ENCODE measurements around the gene SLC6A1.
"Not testable (repeated sequence)": the region's sequence is repeated elsewhere in the genome, so short reads cannot be mapped to it uniquely, and the experiment has no call there.

The SLC6A1 gene

DNA sequence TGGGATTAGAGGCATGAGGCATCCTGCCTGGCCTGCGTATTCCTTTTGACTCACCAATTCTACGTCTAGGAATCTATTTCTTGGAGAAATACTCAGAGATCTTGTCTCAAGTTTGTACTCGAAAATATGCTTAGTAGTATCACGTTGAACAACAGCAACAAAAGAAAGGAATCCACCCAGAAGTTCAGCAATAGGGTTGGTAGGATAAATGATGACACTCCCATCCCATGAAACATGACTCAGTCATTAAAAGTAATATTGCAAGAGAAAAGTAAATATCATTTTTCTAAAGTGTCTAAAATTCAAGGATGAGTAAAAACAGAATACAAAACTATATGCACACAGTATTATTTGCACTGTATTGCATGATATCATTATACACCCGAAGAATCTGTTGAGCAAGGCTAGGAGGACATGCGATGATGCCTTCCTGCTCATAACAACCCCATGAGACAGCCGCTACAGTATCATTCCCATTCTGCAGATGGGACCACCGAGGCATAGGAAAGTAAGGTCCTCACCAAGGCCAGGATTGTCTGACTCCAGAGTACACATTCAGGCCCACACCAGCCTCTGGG is 61.5 kb downstream of the SLC6A1 start:
- Mint-ChIP-seq H3K4me1 (no peaks in the 10 kb centered on the region), H3K36me3 (no peaks in the 10 kb centered on the region), H3K9me3 (no peaks in the 10 kb centered on the region), H3K27ac (no peak overlapping the region), H3K4me3 (no peak overlapping the region)
- no peak for DNase-seq (ENCODE audit: low spot score in 2 of 2)
- ATAC-seq, result no peak

DNA sequence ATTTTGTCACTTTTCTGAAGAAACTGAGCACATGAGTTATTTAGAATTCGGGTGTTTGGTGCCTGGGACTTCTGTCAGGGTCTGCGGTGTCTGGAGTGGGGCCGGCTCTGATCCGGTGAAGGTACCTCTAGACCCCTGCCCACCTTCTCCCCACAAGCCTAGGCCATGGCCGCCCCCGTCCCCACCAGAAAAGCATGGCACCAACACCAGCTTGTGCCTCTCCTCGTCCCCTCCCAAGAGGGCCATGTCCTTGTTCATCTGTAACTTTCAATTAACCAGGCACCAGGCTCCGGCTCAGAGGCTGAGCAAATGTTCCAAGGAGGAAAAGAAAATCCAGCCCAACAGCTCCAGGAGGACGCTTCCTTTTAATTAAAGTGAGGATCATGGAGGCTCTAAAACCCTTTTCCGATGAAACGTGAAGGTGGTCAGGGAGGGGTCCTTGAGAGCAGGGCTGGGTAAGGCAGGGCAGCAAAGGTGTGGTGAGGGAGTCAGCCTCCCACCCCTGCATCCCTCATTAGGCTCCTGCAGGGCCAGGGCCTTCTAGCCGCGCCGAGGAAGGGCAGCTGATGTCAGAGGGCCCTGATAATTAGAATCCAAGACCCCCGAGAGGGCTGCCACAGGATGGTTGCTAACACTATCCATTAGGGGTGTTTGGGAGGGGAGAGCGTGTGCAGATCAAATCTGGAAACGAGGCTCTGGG is 62.3 kb downstream of the SLC6A1 start:
- Mint-ChIP-seq H3K27ac (no peak overlapping the region), H3K4me3 (no peak overlapping the region), H3K36me3 (no peaks in the 10 kb centered on the region), H3K4me1 (no peaks in the 10 kb centered on the region), H3K9me3 (no peaks in the 10 kb centered on the region)
- ATAC-seq (no peak), DNase-seq (ENCODE audit: low spot score in 2 of 2) (no peak)

DNA sequence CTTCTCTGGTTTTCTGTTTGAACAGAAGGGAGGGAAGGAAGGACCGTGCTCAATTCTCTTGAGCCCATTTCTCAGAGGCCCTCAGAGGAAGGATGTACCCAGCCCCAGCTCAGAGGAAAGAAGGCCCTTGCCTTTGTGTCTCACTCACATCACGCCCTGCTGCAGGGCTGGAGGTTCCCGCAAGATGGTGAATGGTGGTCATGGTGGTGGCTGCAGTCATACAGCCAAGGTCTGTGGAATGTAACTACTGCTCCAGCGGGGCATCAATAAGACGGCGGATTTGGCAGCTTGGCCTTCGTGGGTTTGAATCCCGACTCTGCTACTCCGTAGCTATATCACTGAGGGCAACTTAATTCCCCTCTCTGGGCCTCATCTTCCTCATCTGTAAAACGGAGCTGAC is 62.9 kb downstream of the SLC6A1 start:
- ATAC-seq, result no peak
- Mint-ChIP-seq H3K4me3 (no peak overlapping the region), H3K27ac (no peak overlapping the region), H3K36me3 (no peaks in the 10 kb centered on the region), H3K4me1 (peaks cover 5% of the 10 kb centered on the region), H3K9me3 (no peaks in the 10 kb centered on the region)
- no peak for DNase-seq (ENCODE audit: low spot score in 2 of 2)

DNA sequence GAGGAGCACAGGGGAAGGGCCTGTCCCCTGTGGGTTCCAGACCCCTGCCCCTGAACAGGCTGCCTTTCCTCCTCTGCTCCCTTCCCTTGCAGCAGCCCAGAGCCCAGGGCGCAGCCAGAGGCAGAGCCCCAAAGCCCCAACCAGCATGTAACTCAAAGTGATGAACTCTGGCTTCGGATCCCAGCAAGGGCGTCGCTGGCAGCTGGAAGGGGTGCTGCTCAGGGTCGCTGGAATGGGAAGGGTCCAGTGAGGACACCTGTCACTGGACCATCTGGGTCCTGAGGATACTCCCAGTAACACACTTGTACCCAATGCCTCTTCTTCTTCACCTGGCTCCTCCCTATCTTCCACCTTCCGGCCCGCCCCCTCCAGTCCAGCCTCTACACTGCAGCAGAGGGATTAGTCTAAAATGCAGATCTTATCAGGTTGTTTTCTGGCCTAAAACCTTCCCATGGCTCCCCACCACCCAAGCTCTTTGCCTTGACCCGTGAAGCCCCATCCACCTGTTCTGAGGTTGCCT is 64.0 kb downstream of the SLC6A1 start:
- DNase-seq (ENCODE audit: low spot score in 2 of 2) (no peak), ATAC-seq (no peak)
- Mint-ChIP-seq H3K4me3 (no peak overlapping the region), H3K4me1 (peaks cover 5% of the 10 kb centered on the region), H3K9me3 (no peaks in the 10 kb centered on the region), H3K36me3 (no peaks in the 10 kb centered on the region), H3K27ac (no peak overlapping the region)

DNA sequence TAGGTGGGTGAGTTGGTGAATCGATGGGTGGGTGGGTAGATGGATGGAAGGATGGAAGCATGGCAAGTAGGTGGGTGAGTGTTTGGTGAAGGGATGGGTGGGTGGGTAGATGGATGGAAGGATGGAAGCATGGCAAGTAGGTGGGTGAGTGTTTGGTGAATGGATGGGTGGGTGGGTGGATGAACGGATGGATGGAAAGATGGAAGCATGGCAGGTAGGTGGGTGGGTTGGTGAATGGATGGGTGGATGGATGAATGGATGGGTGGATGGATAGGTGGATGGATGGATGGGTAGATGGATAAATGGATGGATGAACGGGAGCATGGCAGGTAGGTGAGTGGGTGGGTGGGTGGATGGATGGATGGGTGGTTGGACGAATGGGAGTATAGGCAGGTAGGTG is 65.1 kb downstream of the SLC6A1 start:
- Mint-ChIP-seq H3K4me3 (no peak overlapping the region), H3K4me1 (peaks cover 5% of the 10 kb centered on the region), H3K36me3 (no peaks in the 10 kb centered on the region), H3K9me3 (no peaks in the 10 kb centered on the region), H3K27ac (no peak overlapping the region)
- ATAC-seq (no peak), DNase-seq (ENCODE audit: low spot score in 2 of 2) (no peak)

DNA sequence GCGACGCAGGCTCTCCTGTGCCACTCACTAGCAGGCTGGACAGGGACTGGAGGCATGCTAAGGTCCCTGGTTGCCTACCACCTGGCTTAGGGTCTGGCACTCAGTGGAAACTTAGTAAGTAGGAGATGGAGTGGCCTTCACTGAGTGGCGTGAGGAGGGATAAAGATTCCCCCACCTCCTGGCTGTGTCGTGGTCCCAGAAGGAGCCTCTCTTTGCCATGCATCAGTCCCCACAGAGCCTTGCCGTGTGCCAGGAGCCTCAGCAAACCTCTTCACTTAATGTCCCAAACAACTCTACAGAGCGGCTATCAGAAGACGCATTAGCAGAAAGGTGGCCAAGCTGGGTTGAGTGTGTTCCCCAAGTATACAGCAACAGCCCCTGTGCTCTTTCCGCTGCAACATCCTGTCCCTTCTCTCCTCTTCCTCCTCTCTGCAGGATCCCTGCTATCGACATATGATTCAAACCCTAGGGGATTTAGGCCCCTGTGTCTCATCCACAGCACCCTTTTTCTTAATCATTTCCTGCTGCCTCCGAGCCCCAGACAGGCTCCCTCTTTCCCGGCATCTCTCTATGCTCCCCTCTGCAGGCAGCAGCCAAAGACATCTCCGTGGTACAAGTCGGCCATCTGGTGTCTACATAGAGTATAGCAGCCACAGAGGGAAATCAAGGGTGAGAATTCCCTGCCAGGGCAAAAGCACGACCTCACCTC is 66.7 kb downstream of the SLC6A1 start:
- H3K4me3 Mint-ChIP-seq, result no peak overlapping the region
- no peak overlapping the region for H3K27ac Mint-ChIP-seq
- peaks cover 5% of the 10 kb centered on the region for H3K4me1 Mint-ChIP-seq
- DNase-seq (ENCODE audit: low spot score in 2 of 2) (peak; percentile 11 to 63), ATAC-seq (peak; percentile 64)
- H3K36me3 Mint-ChIP-seq, result no peaks in the 10 kb centered on the region
- peaks cover 2% of the 10 kb centered on the region for H3K9me3 Mint-ChIP-seq

DNA sequence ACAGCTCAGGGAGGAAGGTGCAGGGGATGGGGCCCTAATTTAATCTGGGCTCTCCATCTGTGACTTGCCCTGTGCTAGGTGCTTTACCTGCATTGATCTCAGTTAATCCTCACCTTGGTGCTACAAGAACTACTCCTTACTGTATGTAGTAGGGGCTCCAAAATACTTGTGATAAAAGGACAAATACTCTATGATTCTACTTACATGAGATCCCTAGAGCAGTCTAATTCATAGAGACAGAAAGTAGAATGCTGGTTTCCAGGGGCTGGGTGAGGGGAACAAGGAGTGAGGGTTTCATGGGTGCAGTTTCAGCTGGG is 67.2 kb downstream of the SLC6A1 start:
- Mint-ChIP-seq H3K4me3 (no peak overlapping the region), H3K27ac (no peak overlapping the region), H3K9me3 (peaks cover 2% of the 10 kb centered on the region), H3K4me1 (peaks cover 5% of the 10 kb centered on the region), H3K36me3 (no peaks in the 10 kb centered on the region)
- ATAC-seq, result no peak
- no peak for DNase-seq (ENCODE audit: low spot score in 2 of 2)

DNA sequence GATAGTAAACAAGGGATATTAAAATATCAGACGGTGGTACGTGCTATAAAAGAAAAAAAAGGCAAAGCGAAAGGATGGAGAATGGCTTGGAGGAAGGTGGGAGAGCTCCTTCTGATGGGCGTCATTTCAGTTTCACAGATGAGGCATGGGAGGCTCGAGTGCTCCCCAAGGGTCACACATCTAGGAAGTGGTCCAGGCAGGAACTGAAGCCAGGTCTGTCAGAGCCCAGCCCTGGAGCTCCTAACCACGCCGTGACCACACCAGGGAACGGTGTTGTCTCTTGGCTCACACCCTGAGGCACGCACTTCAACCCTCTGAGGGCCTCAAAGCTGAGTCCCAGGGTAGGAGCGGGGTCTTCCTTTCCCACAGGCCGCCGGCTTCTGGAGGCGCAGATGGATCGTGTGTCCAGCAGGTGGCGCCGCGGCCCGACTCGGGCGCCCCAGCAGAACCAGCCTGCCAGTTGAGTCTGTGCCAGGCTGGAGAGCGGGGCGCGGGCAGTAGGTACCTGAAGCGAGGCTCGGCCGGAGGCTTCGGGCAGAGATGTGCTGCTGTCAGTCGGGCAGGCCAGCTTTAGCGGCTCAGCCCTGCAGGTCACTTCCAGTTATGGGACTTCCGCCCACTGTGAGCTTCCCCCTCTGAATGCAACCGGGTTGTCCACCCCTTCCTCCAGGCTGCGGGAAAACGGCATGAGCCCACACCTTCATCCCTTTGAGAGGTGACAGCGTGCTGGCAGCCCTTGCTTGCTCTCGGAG is 68.1 kb downstream of the SLC6A1 start:
- peak; percentile 30 to 63 for DNase-seq (ENCODE audit: low spot score in 2 of 2)

DNA sequence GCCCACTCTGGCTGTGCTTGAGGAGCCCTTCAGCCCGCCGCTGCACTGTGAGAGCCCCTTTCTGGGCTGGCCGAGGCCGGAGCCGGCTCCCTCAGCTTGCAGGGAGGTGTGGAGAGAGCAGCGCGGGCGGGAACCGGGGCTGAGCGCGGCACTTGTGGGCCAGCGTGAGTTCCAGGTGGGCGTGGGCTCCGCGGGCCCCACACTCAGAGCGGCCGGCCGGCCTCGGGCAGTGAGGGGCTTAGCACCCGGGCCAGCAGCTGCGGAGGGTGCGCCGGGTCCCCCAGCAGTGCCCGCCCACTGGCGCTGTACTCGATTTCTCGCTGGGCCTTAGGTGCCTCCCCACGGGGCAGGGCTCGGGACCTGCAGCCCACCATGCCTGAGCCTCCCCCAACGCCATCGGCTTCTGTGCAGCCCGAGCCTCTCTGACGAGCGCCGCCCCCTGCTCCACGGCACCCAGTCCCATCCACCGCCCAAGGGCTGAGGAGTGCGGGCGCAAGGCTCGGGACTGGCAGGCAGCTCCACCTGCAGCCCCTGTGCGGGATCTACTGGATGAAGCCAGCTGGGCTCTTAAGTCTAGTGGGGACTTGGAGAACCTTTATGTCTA is 68.8 kb downstream of the SLC6A1 start:
- not testable (repeated sequence) for H3K4me3 Mint-ChIP-seq; DNase-seq (ENCODE audit: low spot score in 2 of 2); H3K36me3 Mint-ChIP-seq; H3K9me3 Mint-ChIP-seq; H3K4me1 Mint-ChIP-seq; ATAC-seq; H3K27ac Mint-ChIP-seq

More for the DNA sequence above, 68.1 kb downstream of the SLC6A1 start:
- Mint-ChIP-seq H3K27ac (no peak overlapping the region), H3K4me1 (peaks cover 5% of the 10 kb centered on the region), H3K4me3 (no peak overlapping the region), H3K9me3 (peaks cover 2% of the 10 kb centered on the region), H3K36me3 (no peaks in the 10 kb centered on the region)
- peak; percentile 62 for ATAC-seq

DNA sequence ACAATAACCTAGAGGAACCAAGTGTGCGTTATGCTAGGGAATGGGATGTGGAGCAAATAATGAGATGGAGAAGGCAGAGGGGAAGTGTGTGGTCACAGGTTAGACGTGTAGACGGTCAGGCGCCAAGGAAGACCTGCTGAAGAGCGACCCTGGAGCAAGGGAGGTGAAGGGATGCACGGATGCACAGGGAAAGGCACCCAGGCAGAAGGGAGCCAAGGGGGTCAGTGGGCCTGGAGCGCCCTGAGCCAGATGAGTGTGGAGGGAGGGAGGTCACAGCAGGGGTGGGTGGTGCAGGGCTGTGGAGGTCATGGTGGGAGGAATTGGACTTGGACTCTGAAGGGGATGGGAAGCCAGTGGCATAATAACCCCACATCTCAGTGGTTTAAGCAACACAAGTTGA is 70.2 kb downstream of the SLC6A1 start:
- peaks cover 5% of the 10 kb centered on the region for H3K4me1 Mint-ChIP-seq
- DNase-seq (ENCODE audit: low spot score in 2 of 2) (no peak), ATAC-seq (no peak)
- H3K36me3 Mint-ChIP-seq, result no peaks in the 10 kb centered on the region
- H3K9me3 Mint-ChIP-seq, result peaks cover 2% of the 10 kb centered on the region
- H3K4me3 Mint-ChIP-seq, result no peak overlapping the region
- H3K27ac Mint-ChIP-seq, result no peak overlapping the region

DNA sequence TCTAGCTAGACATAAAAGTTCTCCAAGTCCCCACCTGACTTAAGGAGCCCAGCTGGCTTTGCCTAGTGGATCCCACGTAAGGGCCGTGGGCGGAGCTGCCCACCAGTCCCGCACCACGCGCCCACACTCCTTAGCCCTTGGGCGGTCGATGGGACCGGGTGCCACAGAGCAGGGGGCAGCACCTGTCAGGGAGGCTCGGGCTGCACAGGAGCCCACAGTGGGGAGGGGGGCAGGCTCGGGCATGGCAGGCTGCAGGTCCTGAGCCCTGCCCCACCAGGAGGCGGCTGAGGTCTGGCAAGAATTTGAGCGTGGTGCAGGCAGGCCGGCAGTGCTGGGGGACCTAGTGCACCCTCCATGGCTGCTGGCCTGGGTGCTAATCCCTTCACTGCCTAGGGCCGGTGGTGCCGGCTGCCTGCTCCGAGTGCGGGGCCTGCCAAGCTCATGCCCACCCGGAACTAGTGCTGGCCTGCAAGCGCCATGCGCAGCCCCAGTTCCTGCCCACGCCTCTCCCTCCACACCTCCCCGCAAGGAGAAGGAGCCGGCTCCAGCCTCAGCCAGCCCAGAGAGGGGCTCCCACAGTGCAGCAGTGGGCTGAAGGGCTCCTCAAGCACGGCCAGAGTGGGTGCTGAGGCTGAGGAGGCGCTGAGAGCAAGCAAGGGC is 78.7 kb downstream of the SLC6A1 start:
- no peak overlapping the region for H3K4me3 Mint-ChIP-seq
- ATAC-seq (no peak), DNase-seq (ENCODE audit: low spot score in 2 of 2) (no peak)
- peaks cover 3% of the 10 kb centered on the region for H3K9me3 Mint-ChIP-seq
- H3K4me1 Mint-ChIP-seq, result no peaks in the 10 kb centered on the region
- no peaks in the 10 kb centered on the region for H3K36me3 Mint-ChIP-seq
- H3K27ac Mint-ChIP-seq, result no peak overlapping the region

DNA sequence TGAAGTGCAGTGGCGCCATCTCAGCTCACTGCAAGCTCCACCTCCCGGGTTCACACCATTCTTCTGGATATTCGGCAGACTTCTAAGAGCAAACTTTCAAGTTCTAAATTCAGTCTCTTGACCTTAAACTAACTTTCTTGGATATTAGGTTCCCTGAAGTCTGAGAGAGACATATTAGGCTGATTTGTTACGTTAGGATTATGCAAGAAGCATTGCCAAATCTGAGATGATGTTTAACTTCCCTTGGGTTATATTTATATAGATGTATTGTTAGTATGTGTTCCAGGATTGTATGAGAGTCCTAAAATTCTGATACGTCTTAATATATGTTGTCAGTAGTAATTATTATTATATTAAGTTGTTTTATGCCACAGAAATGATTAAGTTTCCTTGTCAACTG is 80.1 kb downstream of the SLC6A1 start:
- no peak for ATAC-seq
- DNase-seq (ENCODE audit: low spot score in 2 of 2), result no peak
- no peaks in the 10 kb centered on the region for H3K4me1 Mint-ChIP-seq
- H3K36me3 Mint-ChIP-seq, result no peaks in the 10 kb centered on the region
- H3K9me3 Mint-ChIP-seq, result peaks cover 3% of the 10 kb centered on the region
- H3K27ac Mint-ChIP-seq, result no peak overlapping the region
- no peak overlapping the region for H3K4me3 Mint-ChIP-seq

DNA sequence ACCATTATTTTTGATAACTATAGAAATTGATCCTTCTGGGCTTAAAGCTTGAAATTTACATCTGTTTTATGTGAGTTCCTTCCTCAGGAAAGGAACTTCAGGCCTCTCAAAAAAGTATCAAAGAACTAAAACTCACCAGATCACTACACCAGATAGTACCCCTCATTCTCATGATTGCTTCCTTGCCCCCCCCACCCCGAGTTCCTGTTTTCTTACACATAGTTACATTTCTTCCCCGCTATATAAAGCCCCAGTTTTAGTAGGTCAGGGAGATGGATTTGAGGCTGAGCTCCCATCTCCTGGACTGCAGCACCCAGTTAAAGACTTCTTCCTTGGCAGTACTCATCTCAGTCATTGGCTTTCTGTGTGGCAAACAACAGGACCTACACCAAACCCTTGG is 81.5 kb downstream of the SLC6A1 start:
- no peaks in the 10 kb centered on the region for H3K36me3 Mint-ChIP-seq
- ATAC-seq (no peak), DNase-seq (ENCODE audit: low spot score in 2 of 2) (no peak)
- no peaks in the 10 kb centered on the region for H3K4me1 Mint-ChIP-seq
- H3K9me3 Mint-ChIP-seq, result peaks cover 3% of the 10 kb centered on the region
- no peak overlapping the region for H3K4me3 Mint-ChIP-seq
- no peak overlapping the region for H3K27ac Mint-ChIP-seq

DNA sequence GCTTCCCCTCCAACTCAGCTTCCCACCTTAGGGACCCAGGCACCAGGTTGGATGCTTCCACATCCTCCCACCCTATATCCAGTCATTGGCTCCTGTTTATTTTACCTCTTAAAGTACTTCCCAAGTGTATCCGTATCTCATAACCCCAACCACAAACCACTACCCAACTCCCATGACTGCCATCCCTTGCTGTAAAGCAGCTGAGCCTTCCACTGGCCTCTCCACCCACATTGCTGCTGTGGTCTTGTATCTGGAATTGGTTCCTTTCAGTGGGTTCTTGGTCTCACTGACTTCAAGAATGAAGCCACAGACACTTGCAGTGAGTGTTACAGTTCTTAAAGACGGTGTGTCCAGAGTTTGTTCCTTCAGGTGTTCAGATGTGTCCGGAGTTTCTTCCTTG is 81.9 kb downstream of the SLC6A1 start:
- no peaks in the 10 kb centered on the region for H3K4me1 Mint-ChIP-seq
- peaks cover 3% of the 10 kb centered on the region for H3K9me3 Mint-ChIP-seq
- no peak overlapping the region for H3K27ac Mint-ChIP-seq
- H3K4me3 Mint-ChIP-seq, result no peak overlapping the region
- ATAC-seq, result no peak
- DNase-seq (ENCODE audit: low spot score in 2 of 2), result no peak
- no peaks in the 10 kb centered on the region for H3K36me3 Mint-ChIP-seq

DNA sequence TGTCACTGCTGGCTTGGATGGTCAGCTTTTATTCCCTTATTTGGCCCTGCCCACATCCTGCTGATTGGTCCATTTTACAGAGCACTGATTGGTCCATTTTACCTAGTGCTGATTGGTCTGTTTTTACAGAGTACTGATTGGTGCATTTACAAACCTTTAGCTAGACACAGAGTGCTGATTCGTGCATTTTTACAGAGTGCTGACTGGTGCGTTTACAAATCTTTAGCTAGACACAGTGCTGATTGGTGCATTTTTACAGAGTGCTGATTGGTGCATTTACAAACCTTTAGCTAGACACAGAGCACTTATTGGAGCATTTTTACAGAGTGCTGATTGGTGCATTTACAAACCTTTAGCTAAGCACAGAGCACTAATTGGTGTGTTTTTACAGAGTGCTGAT is 82.6 kb downstream of the SLC6A1 start:
- not testable (repeated sequence) for H3K9me3 Mint-ChIP-seq; H3K27ac Mint-ChIP-seq; H3K36me3 Mint-ChIP-seq; H3K4me1 Mint-ChIP-seq; H3K4me3 Mint-ChIP-seq; DNase-seq (ENCODE audit: low spot score in 2 of 2); ATAC-seq
